H1 (cell line): ENCODE results near the gene GLCE. TPM values are rescaled to one million over a fixed set of nuclear protein-coding genes. Genes with fewer than 3 reads are reported as not detected.
A peak's percentile ranks its signal among the peaks of the same experiment; 100 is the strongest.

Source experiments
- CTCF ChIA-PET: fragments of 300-600 bp; sonication (Branson Sonifier 250); formaldehyde crosslinking; loops from one replicate; lab custom pipeline; 2021; ENCODE audit not compliant: partially characterized antibody; lab: Charles Lee
- POLR2A ChIA-PET: fragments of 300-600 bp; sonication (Branson Sonifier 250); formaldehyde crosslinking; loops from one replicate; lab custom pipeline; 2021; ENCODE audit warnings: inconsistent platforms; ENCODE audit not compliant: partially characterized antibody; lab: Charles Lee
- DNase-seq, 2 experiments: peaks; one replicate each; pipeline versions ENCODE4 v3.0.0 to v3.0.0-alpha.2; 2010 to 2022; ENCODE audit warnings: low spot score in 2 of 2, low read depth in 1 of 2, mixed read lengths in 1 of 2
- FAIRE-seq: peaks from 2 replicates; lab custom pipeline; 2011; peaks lifted over from hg19 to GRCh38; lab: Jason Lieb, UNC
- H2AFZ ChIP-seq: 2 replicates; pipeline ENCODE4 v1.8.1; 2012; ENCODE audit warnings: low read length, inconsistent platforms
- H2AK5ac ChIP-seq: 2 replicates; pipeline ENCODE4 v1.6.1; 2013; ENCODE audit warnings: low read depth, low read length
- H2BK120ac ChIP-seq: replicated peaks from 2 replicates; pipeline ENCODE3; 2013; ENCODE audit warnings: low read depth, low read length, inconsistent platforms
- H2BK12ac ChIP-seq: 2 replicates; pipeline ENCODE4 v1.6.1; 2013; ENCODE audit warnings: low read depth, low read length
- H2BK15ac ChIP-seq: 2 replicates; pipeline ENCODE4 v1.6.1; 2013; ENCODE audit warnings: low read length
- H2BK20ac ChIP-seq: 2 replicates; pipeline ENCODE4 v1.6.1; 2013; ENCODE audit warnings: low read length
- H2BK5ac ChIP-seq: 2 replicates; pipeline ENCODE4 v1.6.1; 2013; ENCODE audit warnings: low read depth, low read length
- H3K14ac ChIP-seq: 2 replicates; pipeline ENCODE4 v1.6.1; 2013; ENCODE audit warnings: inconsistent platforms; ENCODE audit not compliant: insufficient read length
- H3K18ac ChIP-seq: 2 replicates; pipeline ENCODE4 v1.6.1; 2013; ENCODE audit warnings: low read length; ENCODE audit errors: extremely low read depth
- H3K23ac ChIP-seq: 2 replicates; pipeline ENCODE4 v1.6.1; 2013; ENCODE audit warnings: inconsistent platforms; ENCODE audit not compliant: insufficient read length
- H3K23me2 ChIP-seq: 2 replicates; pipeline ENCODE4 v1.6.1; 2013; ENCODE audit warnings: low read depth, low read length
- H3K27ac ChIP-seq: 2 replicates; pipeline ENCODE4 v1.6.1; 2011; ENCODE audit warnings: low read depth, low read length, inconsistent platforms
- H3K27me3 ChIP-seq, 4 experiments: replicated peaks in 1 of 4; 1 replicate in 1 of 4; 2 replicates in 3 of 4; pipeline versions ENCODE4 v1.6.1 to v1.8.1; 2011 to 2013; ENCODE audit warnings: low read length in 3 of 4, mild to moderate bottlenecking in 3 of 4, inconsistent platforms in 2 of 4, mixed read lengths in 2 of 4, moderate library complexity in 1 of 4; ENCODE audit not compliant: control insufficient read depth in 3 of 4, insufficient read depth in 3 of 4; ENCODE audit errors: extremely low read depth in 1 of 4
- H3K36me3 ChIP-seq, 4 experiments: 2 replicates each; pipeline versions ENCODE4 v1.6.1 to v1.8.1; 2011 to 2013; ENCODE audit warnings: mild to moderate bottlenecking in 4 of 4, low read length in 3 of 4, moderate library complexity in 2 of 4, control low read depth in 1 of 4, inconsistent platforms in 1 of 4; ENCODE audit not compliant: insufficient read depth in 4 of 4, control insufficient read depth in 2 of 4
- H3K4ac ChIP-seq: replicated peaks from 2 replicates; pipeline ENCODE3; 2013; ENCODE audit warnings: low read length, low read depth, mixed read lengths, inconsistent platforms; ENCODE audit not compliant: insufficient read length
- H3K4me1 ChIP-seq, 4 experiments: replicated peaks in 1 of 4; 1 replicate in 1 of 4; 2 replicates in 3 of 4; pipeline versions ENCODE4 v1.6.1 to v1.8.1; 2011 to 2013; ENCODE audit warnings: low read length in 3 of 4, inconsistent platforms in 2 of 4, mixed read lengths in 1 of 4; ENCODE audit not compliant: insufficient read depth in 4 of 4, control insufficient read depth in 3 of 4
- H3K4me2 ChIP-seq, 2 experiments: 2 replicates each; pipeline versions ENCODE4 v1.6.1 to v1.8.1; 2011 to 2013; ENCODE audit warnings: low read depth in 2 of 2, low read length in 2 of 2, control low read depth in 1 of 2, inconsistent platforms in 1 of 2, mild to moderate bottlenecking in 1 of 2; ENCODE audit not compliant: insufficient read depth in 1 of 2
- H3K4me3 ChIP-seq, 4 experiments: fragments of 200-600, 300-600 bp in 1 of 4; sonication (generic), shearing (Covaris generic), sonication (Bioruptor Twin) in 1 of 4; 2 replicates each; pipeline versions ENCODE4 v1.5.1 to v1.8.1; 2011 to 2016; ENCODE audit warnings: low read length in 4 of 4, low read depth in 3 of 4, control low read depth in 2 of 4, inconsistent platforms in 2 of 4, mild to moderate bottlenecking in 2 of 4, mixed read lengths in 1 of 4, moderate library complexity in 1 of 4; ENCODE audit not compliant: insufficient read depth in 2 of 4; ENCODE audit errors: extremely low read depth in 1 of 4
- H3K56ac ChIP-seq: replicated peaks from 2 replicates; pipeline ENCODE3; 2013; ENCODE audit warnings: low read depth, mild to moderate bottlenecking, mixed read lengths, low read length, inconsistent platforms; ENCODE audit not compliant: insufficient read length
- H3K79me1 ChIP-seq: 2 replicates; pipeline ENCODE4 v1.6.1; 2013; ENCODE audit warnings: low read depth, low read length, control low read depth
- H3K79me2 ChIP-seq, 2 experiments: 2 replicates each; pipeline versions ENCODE4 v1.6.1 to v1.8.1; 2012 to 2013; ENCODE audit warnings: low read length in 2 of 2, mild to moderate bottlenecking in 2 of 2, inconsistent platforms in 1 of 2; ENCODE audit not compliant: insufficient read depth in 2 of 2, control insufficient read depth in 1 of 2
- H3K9ac ChIP-seq, 4 experiments: replicated peaks in 1 of 4; 1 replicate in 1 of 4; 2 replicates in 3 of 4; pipeline versions ENCODE4 v1.6.1 to v1.8.1; 2011 to 2013; ENCODE audit warnings: low read depth in 3 of 4, low read length in 3 of 4, control low read depth in 2 of 4, mild to moderate bottlenecking in 2 of 4, moderate library complexity in 2 of 4, inconsistent platforms in 1 of 4; ENCODE audit errors: extremely low read depth in 1 of 4
- H3K9me3 ChIP-seq, 2 experiments: 2 replicates each; pipeline versions ENCODE4 v1.6.1 to v1.8.1; 2012 to 2013; ENCODE audit warnings: mild to moderate bottlenecking in 2 of 2, moderate library complexity in 2 of 2, control low read depth in 1 of 2, inconsistent platforms in 1 of 2, low read depth in 1 of 2, low read length in 1 of 2, mixed read lengths in 1 of 2; ENCODE audit not compliant: insufficient read depth in 2 of 2
- H4K20me1 ChIP-seq, 2 experiments: replicated peaks in 1 of 2; 2 replicates each; pipeline versions ENCODE3 to v1.8.1; 2011 to 2013; ENCODE audit warnings: inconsistent platforms in 2 of 2, low read length in 2 of 2, mild to moderate bottlenecking in 1 of 2; ENCODE audit not compliant: insufficient read depth in 2 of 2, control insufficient read depth in 1 of 2
- H4K5ac ChIP-seq: 2 replicates; pipeline ENCODE4 v1.6.1; 2013; ENCODE audit warnings: low read length, low read depth, mixed read lengths, inconsistent platforms; ENCODE audit not compliant: insufficient read length
- H4K8ac ChIP-seq: 2 replicates; pipeline ENCODE4 v1.8.0; 2013; ENCODE audit warnings: mild to moderate bottlenecking, moderate library complexity, low read length, inconsistent platforms; ENCODE audit not compliant: insufficient read depth; ENCODE audit errors: extremely low read depth
- H4K91ac ChIP-seq: replicated peaks from 2 replicates; pipeline ENCODE3; 2013; ENCODE audit warnings: low read length, mixed read lengths, inconsistent platforms; ENCODE audit not compliant: insufficient read length
- BRCA1 ChIP-seq: IDR thresholded peaks from 2 replicates; pipeline ENCODE4 v1.6.1; 2012; ENCODE audit warnings: low read depth, low read length, improper control_type of control experiment
- CBX8 ChIP-seq: fragments of 300-800, 300-1000 bp; sonication (generic); IDR thresholded peaks from 2 replicates; pipeline ENCODE4 v1.7.1; 2016; ENCODE audit warnings: low read depth, low read length, borderline replicate concordance
- CHD1 ChIP-seq: IDR thresholded peaks from 2 replicates; pipeline ENCODE4 v1.6.1; 2012; ENCODE audit warnings: low read depth, low read length, improper control_type of control experiment
- KDM1A ChIP-seq: fragments of 200-600, 300-600 bp; sonication (generic); IDR thresholded peaks from 2 replicates; pipeline ENCODE4 v1.7.1; 2016; ENCODE audit warnings: mild to moderate bottlenecking, low read length, borderline replicate concordance
- KDM4A ChIP-seq: IDR thresholded peaks from one replicate; pipeline ENCODE4 v1.7.1; 2012; ENCODE audit warnings: low read depth, mild to moderate bottlenecking, moderate library complexity, low read length, inconsistent platforms; ENCODE audit not compliant: severe bottlenecking
- POLR2A ChIP-seq, 2 experiments: IDR thresholded peaks; 1 replicate in 1 of 2; 2 replicates in 1 of 2; pipeline ENCODE4 v1.6.1; 2011; ENCODE audit warnings: low read depth in 2 of 2, low read length in 2 of 2, mild to moderate bottlenecking in 2 of 2; ENCODE audit errors: control extremely low read depth in 1 of 2
- SIRT6 ChIP-seq: IDR thresholded peaks from one replicate; pipeline ENCODE4 v1.7.1; 2012; ENCODE audit warnings: low read length, inconsistent platforms
- SRF ChIP-seq: IDR thresholded peaks from 2 replicates; pipeline ENCODE4 v1.6.1; 2011; ENCODE audit warnings: mild to moderate bottlenecking, low read depth, low read length, moderate library complexity
- YY1 ChIP-seq: IDR thresholded peaks from 2 replicates; pipeline ENCODE4 v1.6.1; 2011; ENCODE audit warnings: low read depth, mild to moderate bottlenecking, low read length
- WGBS, 2 experiments: shearing (Covaris generic) in 1 of 2; methylation state at CpG; one replicate each; pipeline versions ENCODE4 v1.1.6 to v1.1.7; 2013 to 2015; ENCODE audit warnings: low lambda C conversion rate in 2 of 2, mixed read lengths in 2 of 2, inconsistent platforms in 1 of 2, low coverage in 1 of 2, missing lambda C conversion rate in 1 of 2; ENCODE audit not compliant: insufficient replicate concordance in 2 of 2, insufficient coverage in 1 of 2, insufficient read length in 1 of 2; ENCODE audit errors: extremely low coverage in 1 of 2, missing lambda C conversion rate in 1 of 2; 5-methylcytosine and 5-hydroxymethylcytosine counted together
- polyA plus RNA-seq, 7 experiments: library from polyadenylated mRNA; depleted of rRNA in 3 of 7; stranded (reverse) in 5 of 7; unstranded in 2 of 7; fragments of >200 nt in 5 of 7; fragments of 200-250 nt in 2 of 7; gene quantifications; 1 replicate in 5 of 7; 2 replicates in 1 of 7; 4 replicates in 1 of 7; pipeline versions ENCODE4 v1.2.1 to v1.2.3, GENCODE V29; 2011 to 2013; ENCODE audit warnings: missing spikeins in 2 of 7, mixed read lengths in 2 of 7
- total RNA-seq: library from RNA; stranded (reverse); fragmentation: NEBNext Ultra II Directional; extraction: Animal tissue kit (Norgen Biotek cat#: 25700); gene quantifications from 2 replicates; pipeline ENCODE4 v1.2.1, GENCODE V29; 2021

The GLCE gene
- total and polyA plus RNA-seq, 2 of the 8 experiments (the other 6 are each of a cell fraction or from before 2014, with no cell fraction given) = 17.1 to 22.7 TPM

DNA sequence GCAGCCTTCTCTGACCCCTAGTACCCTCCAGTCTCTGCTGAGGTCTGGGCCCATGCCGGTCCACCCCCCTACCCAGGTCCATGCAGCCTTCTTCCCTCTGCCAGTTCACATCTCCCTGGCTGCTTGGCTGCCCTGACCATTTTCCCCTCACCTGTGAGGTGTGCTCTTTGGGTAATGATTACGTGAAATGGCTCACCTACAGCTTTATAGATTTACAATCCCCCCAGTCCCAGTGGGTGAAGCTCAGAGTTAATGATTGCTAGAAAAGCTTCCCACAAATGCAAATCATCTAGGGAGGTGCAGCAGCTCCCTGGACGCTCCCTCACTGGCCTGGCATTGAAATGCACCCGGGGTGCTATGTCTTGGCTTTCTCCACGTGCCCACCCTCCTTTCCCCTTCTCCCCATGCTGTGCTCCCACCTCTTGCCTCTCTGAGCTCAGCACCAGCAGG is 157.0 kb downstream of the GLCE start:
- Histone ChIP-seq H3K18ac (no peak overlapping the region), H3K27ac (no peak overlapping the region), H3K4me1 (peaks cover 0 to 6% (median 3%) of the 10 kb centered on the region in 4 experiments; a peak in 4 of 7 replicates), H3K36me3 (no peaks in the 10 kb centered on the region), H3K27me3 (no peaks in the 10 kb centered on the region), H4K5ac (no peak overlapping the region)
- no peak for DNase-seq
- 69% methylated on average over 5 of the region's 5 CpGs; no CpG with 5 or more reads in 1 of the 2 experiments for WGBS, 2 experiments
- no peak for FAIRE-seq
- TF ChIP-seq BRCA1 (no peak), CHD1 (no peak), CBX8 (no peak), YY1 (no peak), KDM4A (no peak), SRF (no peak), KDM1A (no peak), POLR2A (IDR thresholded peaks at IDR 0.05; ENCODE audit: control extremely low read depth in 1 of 2, low read depth in 2 of 2, low read length in 2 of 2) (no peak), SIRT6 (no peak)
- TF ChIP-seq, all 59 proteins: peak for 0
- Histone ChIP-seq H3K9ac (no peak overlapping the region; a peak in 1 of 7 replicates), H2BK120ac (no peak overlapping the region), H3K79me1 (no peaks in the 10 kb centered on the region; the same call in 1 of the 2 replicates), H2AFZ (no peak overlapping the region), H2AK5ac (no peak overlapping the region), H3K14ac (no peak overlapping the region), H3K9me3 (no peaks in the 10 kb centered on the region), H2BK5ac (peak overlapping the region; percentile 16), H4K8ac (no peak overlapping the region), H3K4me2 (no peak overlapping the region; a peak in 1 of 4 replicates), H2BK15ac (peak overlapping the region; percentile 46; the same call in 1 of the 2 replicates), H3K23me2 (no peaks in the 10 kb centered on the region), H3K4me3 (no peak overlapping the region), H3K79me2 (no peaks in the 10 kb centered on the region), H2BK20ac (no peak overlapping the region), H4K91ac (no peak overlapping the region), H3K4ac (no peak overlapping the region), H2BK12ac (peak overlapping the region; percentile 68; the same call in 1 of the 2 replicates), H3K23ac (no peak overlapping the region), H4K20me1 (peaks cover 0 to 1% of the 10 kb centered on the region in 2 experiments), H3K56ac (no peak overlapping the region)
- POLR2A ChIA-PET = no interaction called here
- CTCF ChIA-PET = interaction anchor here (0.6 to 4.7 kb wide), 4 partner anchors 9 to 233 kb away, joined by 3 to 24 read pairs (median 8); no protein-coding TSS in a partner anchor
